Measurements from ENCODE around the gene ALPK1.
"Not testable (repeated sequence)": the region's sequence is repeated elsewhere in the genome, so short reads cannot be mapped to it uniquely, and the experiment has no call there.

DNA sequence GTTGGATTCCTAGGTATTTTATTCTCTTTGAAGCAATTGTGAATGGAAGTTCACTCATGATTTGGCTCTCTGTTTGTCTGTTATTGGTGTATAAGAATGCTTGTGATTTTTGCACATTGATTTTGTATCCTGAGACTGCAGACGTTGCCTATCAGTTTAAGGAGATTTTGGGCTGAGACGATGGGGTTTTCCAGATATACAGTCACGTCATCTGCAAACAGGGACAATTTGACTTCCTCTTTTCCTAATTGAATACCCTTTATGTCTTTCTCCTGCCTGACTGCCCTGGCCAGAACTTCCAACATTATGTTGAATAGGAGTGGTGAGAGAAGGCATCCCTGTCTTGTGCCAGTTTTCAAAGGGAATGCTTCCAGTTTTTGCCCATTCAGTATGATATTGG is 8.3 kb downstream of the ALPK1 start:
- TF ChIP-seq POLR2AphosphoS5, CTCF (IDR thresholded peaks at IDR 0.05): not testable (repeated sequence)

Data from sigmoid colon (tissue), 4 donors.